NT2/D1 (cell line): ENCODE measurements around the gene PHF1.

Experiments
- SUZ12 ChIP-seq: IDR thresholded peaks from 2 replicates; pipeline ENCODE4 v1.6.1; 2011; ENCODE audit not compliant: insufficient read length, insufficient read depth; ENCODE audit errors: extremely low read depth
- YY1 ChIP-seq: IDR thresholded peaks from 2 replicates; pipeline ENCODE4 v1.6.1; 2011; ENCODE audit not compliant: insufficient read length, insufficient read depth

- TF ChIP-seq YY1 (no peak), SUZ12 (no peak)
Measured at GRCh38 chr6:33380272-33380981, 30.4 kb upstream of the PHF1 start.
